CD4-positive, CD25-positive, alpha-beta regulatory T cell (primary cell): ENCODE results near the gene OXA1L. TPM values are rescaled to one million over a fixed set of nuclear protein-coding genes. Genes with fewer than 3 reads are reported as not detected.
A peak's percentile ranks its signal among the peaks of the same experiment; 100 is the strongest.

ENCODE experiments used
- ATAC-seq, 2 donors: fragments of 150-1000 bp; cut with Tn5 transposase; one replicate each; pipeline ENCODE4 v1.10.0; 2021; ENCODE audit warnings: low read depth in 2 of 2, moderate number of reproducible peaks in 2 of 2, moderate library complexity in 1 of 2
- DNase-seq, 3 donors: peaks; one replicate each; pipeline versions ENCODE4 v3.0.0 to v3.0.0-alpha.2; 2012 to 2022; ENCODE audit warnings: mixed read lengths in 1 of 3
- H3K27ac ChIP-seq: one replicate; pipeline ENCODE4 v1.7.0; 2013; ENCODE audit warnings: mild to moderate bottlenecking, low read length; ENCODE audit not compliant: insufficient read depth, poor library complexity, severe bottlenecking
- H3K27me3 ChIP-seq: one replicate; pipeline ENCODE4 v1.7.0; 2013; ENCODE audit warnings: low read length; ENCODE audit not compliant: control insufficient read depth, insufficient read depth
- H3K36me3 ChIP-seq: one replicate; pipeline ENCODE4 v1.7.0; 2013; ENCODE audit warnings: mild to moderate bottlenecking, low read length, moderate library complexity; ENCODE audit not compliant: control insufficient read depth, insufficient read depth
- H3K4me1 ChIP-seq: 2 replicates; pipeline ENCODE4 v1.7.0; 2013; ENCODE audit warnings: mild to moderate bottlenecking, low read length; ENCODE audit not compliant: insufficient read depth, control insufficient read depth, poor library complexity, severe bottlenecking
- H3K4me3 ChIP-seq: one replicate; pipeline ENCODE4 v1.7.0; 2013; ENCODE audit warnings: low read depth, mild to moderate bottlenecking, low read length, moderate library complexity
- H3K9me3 ChIP-seq, 2 experiments: 1 replicate in 1 of 2; 2 replicates in 1 of 2; pipeline ENCODE4 v1.7.0; 2013; ENCODE audit warnings: low read length in 2 of 2, mild to moderate bottlenecking in 1 of 2, moderate library complexity in 1 of 2; ENCODE audit not compliant: control insufficient read depth in 2 of 2
- H3K27ac Mint-ChIP-seq, 3 donors: one replicate each; pipeline ENCODE4 v1.8.0; 2020 to 2022; ENCODE audit warnings: mild to moderate bottlenecking in 3 of 3, mixed read lengths in 3 of 3, moderate library complexity in 2 of 3
- H3K27me3 Mint-ChIP-seq: one replicate; pipeline ENCODE4 v1.8.0; 2022; ENCODE audit warnings: mild to moderate bottlenecking, mixed read lengths
- H3K36me3 Mint-ChIP-seq: one replicate; pipeline ENCODE4 v1.8.0; 2020; ENCODE audit warnings: mixed read lengths
- H3K4me1 Mint-ChIP-seq, 4 donors: one replicate each; pipeline ENCODE4 v1.8.0; 2020 to 2022; ENCODE audit warnings: mixed read lengths in 4 of 4, mild to moderate bottlenecking in 1 of 4
- H3K4me3 Mint-ChIP-seq, 4 donors: one replicate each; pipeline ENCODE4 v1.8.0; 2020 to 2022; ENCODE audit warnings: mild to moderate bottlenecking in 4 of 4, mixed read lengths in 4 of 4, moderate library complexity in 3 of 4
- H3K9me3 Mint-ChIP-seq, 7 donors: one replicate each; pipeline ENCODE4 v1.8.0; 2020 to 2022; ENCODE audit warnings: mixed read lengths in 7 of 7, mild to moderate bottlenecking in 3 of 7, moderate library complexity in 2 of 7
- polyA plus RNA-seq, 4 donors: library from polyadenylated mRNA; unstranded; fragments of 300-500 nt; fragmentation: Illumina TruSeq; gene quantifications; one replicate each; pipeline ENCODE4 v1.2.3, GENCODE V29; 2021
- total RNA-seq: library from RNA; stranded (reverse); gene quantifications from one replicate; pipeline ENCODE4 v1.2.3, GENCODE V29; 2022

The OXA1L gene
- total and polyA plus RNA-seq, 5 donors from 2014 or later, result 62.6 to 155 (median 83.2) TPM

DNA sequence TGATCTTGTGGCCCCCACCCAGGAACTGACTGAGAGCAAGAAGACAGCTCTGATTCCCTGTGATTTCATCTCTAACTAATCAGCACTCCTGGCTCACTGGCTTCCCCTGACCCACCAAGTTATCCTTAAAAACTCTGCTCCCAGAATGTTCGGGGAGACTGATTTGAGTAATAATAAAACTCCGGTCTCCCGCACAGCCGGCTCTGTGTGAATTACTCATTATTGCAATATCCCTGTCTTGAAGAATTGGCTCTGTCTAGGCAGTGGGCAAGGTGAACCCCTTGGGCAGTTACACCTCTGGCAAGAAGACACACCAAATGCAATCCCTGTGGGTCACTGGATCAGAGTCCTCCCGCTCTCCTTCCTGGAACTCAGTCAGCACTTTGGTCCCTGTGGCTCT is 27.5 kb downstream of the OXA1L start:
- Histone ChIP-seq H3K36me3 (no peaks in the 10 kb centered on the region), H3K27ac (no peak overlapping the region), H3K4me3 (no peak overlapping the region), H3K27me3 (peaks cover 9% of the 10 kb centered on the region), H3K9me3 (no peaks in the 10 kb centered on the region), H3K4me1 (no peaks in the 10 kb centered on the region)
- Mint-ChIP-seq H3K4me1 (no peaks in the 10 kb centered on the region), H3K4me3 (no peak overlapping the region), H3K27ac (no peak overlapping the region), H3K36me3 (no peaks in the 10 kb centered on the region), H3K9me3 (no peaks in the 10 kb centered on the region), H3K27me3 (peaks cover 38% of the 10 kb centered on the region)
- no peak for DNase-seq
- no peak for ATAC-seq

DNA sequence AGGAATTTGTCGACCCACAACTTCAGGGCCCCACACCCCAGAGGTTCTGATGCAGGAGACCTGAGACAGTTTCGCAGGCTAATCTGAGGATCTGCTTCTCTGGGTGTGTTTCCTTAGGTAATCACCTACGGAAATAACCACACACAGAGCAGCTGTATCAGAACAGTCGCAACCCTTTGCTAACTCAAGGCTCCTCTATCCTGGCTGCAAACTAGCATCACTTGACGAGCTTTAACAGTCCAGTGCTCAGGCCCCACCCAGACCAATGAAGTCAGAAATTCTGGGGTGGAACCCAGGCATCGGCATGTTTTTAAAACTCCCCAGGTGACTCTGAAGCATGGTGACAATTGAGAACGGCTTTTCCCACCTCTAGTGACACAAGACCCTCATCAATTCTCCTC is 28.1 kb downstream of the OXA1L start:
- Histone ChIP-seq H3K4me1 (no peaks in the 10 kb centered on the region), H3K27me3 (peaks cover 11% of the 10 kb centered on the region), H3K9me3 (no peaks in the 10 kb centered on the region), H3K4me3 (no peak overlapping the region), H3K27ac (no peak overlapping the region), H3K36me3 (no peaks in the 10 kb centered on the region)
- peak in 1 of 2 donors; percentile 24 for ATAC-seq
- peaks cover 38% of the 10 kb centered on the region for H3K27me3 Mint-ChIP-seq
- no peak for DNase-seq
- H3K36me3 Mint-ChIP-seq, result no peaks in the 10 kb centered on the region
- no peaks in the 10 kb centered on the region for H3K4me1 Mint-ChIP-seq
- H3K4me3 Mint-ChIP-seq, result no peak overlapping the region
- H3K27ac Mint-ChIP-seq, result no peak overlapping the region
- no peaks in the 10 kb centered on the region for H3K9me3 Mint-ChIP-seq

DNA sequence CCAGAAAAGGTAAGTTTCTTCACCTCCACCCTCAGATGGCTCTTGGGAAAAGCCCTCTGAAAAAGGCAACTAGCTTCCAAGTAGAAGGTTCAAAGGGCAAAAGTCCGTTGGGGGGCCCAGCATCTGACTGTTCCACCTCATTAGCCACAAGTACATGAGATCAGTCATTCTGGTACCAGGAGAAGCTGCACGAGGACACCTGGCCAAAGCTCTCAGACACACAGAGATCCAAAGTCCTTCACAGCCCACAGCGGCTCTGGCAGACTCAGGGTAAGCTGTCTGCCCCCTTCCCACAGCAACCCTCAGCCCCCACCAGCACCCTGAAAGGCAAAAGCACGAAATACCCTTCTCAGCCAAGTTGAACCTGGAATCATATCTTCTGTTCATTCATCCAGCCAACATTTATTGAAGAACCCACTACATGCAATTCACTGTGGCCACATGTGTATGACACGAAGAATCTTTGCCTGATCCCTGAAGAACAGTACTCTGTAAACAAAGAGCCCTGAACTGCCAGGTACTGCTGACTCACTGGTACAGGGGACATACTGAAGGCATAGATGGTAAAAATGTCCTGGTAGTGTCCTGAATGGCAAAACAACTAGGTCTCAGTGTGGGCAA is 29.7 kb downstream of the OXA1L start:
- Mint-ChIP-seq H3K36me3 (no peaks in the 10 kb centered on the region), H3K9me3 (no peaks in the 10 kb centered on the region), H3K27ac (no peak overlapping the region), H3K4me3 (no peak overlapping the region), H3K4me1 (no peaks in the 10 kb centered on the region), H3K27me3 (peaks cover 40% of the 10 kb centered on the region)
- no peak overlapping the region for H3K27ac ChIP-seq
- H3K27me3 ChIP-seq, result peaks cover 18% of the 10 kb centered on the region
- no peaks in the 10 kb centered on the region for H3K36me3 ChIP-seq
- no peaks in the 10 kb centered on the region for H3K4me1 ChIP-seq
- H3K9me3 ChIP-seq, result no peaks in the 10 kb centered on the region
- DNase-seq (no peak), ATAC-seq (no peak)
- H3K4me3 ChIP-seq, result no peak overlapping the region

DNA sequence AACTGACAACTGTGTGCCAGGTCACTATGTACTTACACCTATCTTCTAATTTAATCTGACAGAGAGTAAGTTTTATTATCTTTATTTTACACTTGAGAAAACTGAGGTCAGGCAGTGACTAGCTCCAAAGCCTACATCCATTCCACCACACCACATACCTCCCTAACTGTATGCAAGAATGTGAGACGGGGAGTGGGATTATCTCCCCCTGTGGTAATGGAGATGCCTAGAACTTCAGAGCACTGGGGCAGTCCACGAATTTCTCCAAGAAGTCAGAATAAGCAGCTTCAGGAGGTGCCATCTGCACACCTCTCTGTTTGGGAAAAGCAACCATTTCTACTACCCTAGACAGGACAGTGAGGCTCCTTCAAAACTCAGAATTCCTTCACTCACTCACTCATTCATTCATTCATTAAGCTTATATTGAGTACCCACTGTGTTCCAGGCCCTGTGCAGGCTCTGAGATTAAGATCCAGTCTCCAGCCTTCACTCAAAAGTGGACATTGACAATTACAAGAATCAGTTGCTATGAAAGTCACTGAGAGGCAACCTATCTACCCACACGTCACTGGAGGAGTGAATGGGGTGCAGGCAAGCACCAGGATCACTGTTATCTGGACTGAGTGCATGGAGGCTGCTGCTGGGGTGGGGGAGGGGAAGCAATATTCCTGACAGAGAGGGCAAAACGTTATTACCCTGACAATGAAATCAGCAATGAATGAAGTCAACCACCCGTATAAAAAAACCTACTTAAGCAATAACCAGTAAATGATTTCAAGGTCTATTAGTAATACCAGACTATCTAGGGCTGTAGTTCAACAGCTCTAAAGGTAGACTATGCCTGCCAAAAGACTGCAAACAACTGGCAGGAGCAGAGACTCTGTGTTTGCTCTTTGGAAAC is 30.8 kb downstream of the OXA1L start:
- Histone ChIP-seq H3K36me3 (no peaks in the 10 kb centered on the region), H3K4me3 (no peak overlapping the region), H3K9me3 (no peaks in the 10 kb centered on the region), H3K27me3 (peaks cover 18% of the 10 kb centered on the region), H3K27ac (no peak overlapping the region), H3K4me1 (no peaks in the 10 kb centered on the region)
- no peak overlapping the region for H3K27ac Mint-ChIP-seq
- no peaks in the 10 kb centered on the region for H3K9me3 Mint-ChIP-seq
- ATAC-seq (no peak), DNase-seq (no peak)
- no peaks in the 10 kb centered on the region for H3K36me3 Mint-ChIP-seq
- peaks cover 38% of the 10 kb centered on the region for H3K27me3 Mint-ChIP-seq
- no peaks in the 10 kb centered on the region for H3K4me1 Mint-ChIP-seq
- H3K4me3 Mint-ChIP-seq, result no peak overlapping the region

DNA sequence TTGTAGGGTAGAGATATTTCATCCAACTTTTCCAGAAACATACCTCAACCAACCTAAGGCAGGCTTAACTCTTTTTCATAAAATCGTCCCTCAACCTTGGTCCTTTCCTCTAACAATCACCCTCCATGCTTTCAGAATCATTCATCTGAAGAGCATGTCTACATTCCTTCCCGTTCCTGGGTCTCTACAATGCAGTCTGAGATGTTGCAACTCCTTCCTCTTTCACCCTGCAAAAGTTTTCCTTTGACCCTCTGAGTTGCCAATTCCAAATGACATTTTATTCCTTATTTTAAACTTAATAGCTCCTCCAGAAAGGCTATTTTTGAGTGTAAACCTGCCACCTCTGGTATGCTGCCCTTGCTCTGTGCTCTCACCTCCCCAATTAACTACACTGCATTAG is 32.0 kb downstream of the OXA1L start:
- H3K4me1 Mint-ChIP-seq, result no peaks in the 10 kb centered on the region
- Histone ChIP-seq H3K27ac (no peak overlapping the region), H3K36me3 (no peaks in the 10 kb centered on the region), H3K9me3 (no peaks in the 10 kb centered on the region), H3K4me1 (no peaks in the 10 kb centered on the region), H3K27me3 (peaks cover 18% of the 10 kb centered on the region), H3K4me3 (no peak overlapping the region)
- peaks cover 36% of the 10 kb centered on the region for H3K27me3 Mint-ChIP-seq
- H3K4me3 Mint-ChIP-seq, result no peak overlapping the region
- no peaks in the 10 kb centered on the region for H3K36me3 Mint-ChIP-seq
- ATAC-seq (no peak), DNase-seq (no peak)
- no peak overlapping the region for H3K27ac Mint-ChIP-seq
- H3K9me3 Mint-ChIP-seq, result no peaks in the 10 kb centered on the region

DNA sequence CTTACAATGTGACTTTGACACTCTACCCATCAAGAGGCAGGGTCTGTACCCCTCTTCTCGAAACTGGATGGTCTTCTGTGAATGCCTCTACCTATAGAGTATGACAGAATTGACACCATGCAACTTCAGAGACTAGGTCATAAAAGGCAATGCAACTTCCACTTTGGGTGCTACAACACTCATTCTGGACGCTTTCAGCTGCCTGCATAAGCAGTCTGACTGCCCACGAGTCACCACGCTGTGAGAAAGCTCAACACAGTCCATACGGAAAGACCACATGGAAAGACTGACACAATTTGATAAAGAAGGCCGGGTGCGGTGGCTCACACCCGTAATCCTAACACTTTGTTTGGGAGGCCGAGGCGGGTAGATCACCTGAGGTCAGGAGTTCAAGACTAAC is 33.9 kb downstream of the OXA1L start:
- H3K27me3 Mint-ChIP-seq, result peaks cover 36% of the 10 kb centered on the region
- H3K27me3 ChIP-seq, result peaks cover 18% of the 10 kb centered on the region
- no peaks in the 10 kb centered on the region for H3K36me3 ChIP-seq
- no peaks in the 10 kb centered on the region for H3K4me1 Mint-ChIP-seq
- H3K36me3 Mint-ChIP-seq, result no peaks in the 10 kb centered on the region
- no peak overlapping the region for H3K4me3 ChIP-seq
- H3K9me3 ChIP-seq, result no peaks in the 10 kb centered on the region
- no peak for DNase-seq
- no peaks in the 10 kb centered on the region for H3K4me1 ChIP-seq
- H3K27ac Mint-ChIP-seq, result no peak overlapping the region
- no peak for ATAC-seq
- H3K4me3 Mint-ChIP-seq, result no peak overlapping the region
- H3K27ac ChIP-seq, result no peak overlapping the region
- H3K9me3 Mint-ChIP-seq, result no peaks in the 10 kb centered on the region

DNA sequence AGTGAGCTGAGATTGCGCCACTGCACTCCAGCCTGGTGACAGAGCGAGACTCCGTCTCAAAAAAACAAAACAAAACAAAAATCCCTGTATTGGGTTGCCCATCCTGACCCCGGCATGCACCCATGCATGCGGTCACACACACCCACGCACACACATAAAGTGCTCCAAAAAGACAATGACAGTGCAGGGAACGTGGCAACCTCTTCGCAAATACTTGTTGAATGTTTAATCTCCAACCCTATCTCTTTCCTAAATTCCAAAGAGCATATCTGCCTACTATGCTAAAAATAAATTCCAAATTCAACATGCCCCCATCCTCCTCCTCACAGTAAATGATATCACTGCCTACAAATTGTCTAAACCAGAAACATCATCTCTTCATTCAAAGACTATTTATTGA is 35.2 kb downstream of the OXA1L start:
- Mint-ChIP-seq H3K27me3 (peaks cover 27% of the 10 kb centered on the region), H3K36me3 (no peaks in the 10 kb centered on the region), H3K4me3 (no peak overlapping the region), H3K4me1 (no peaks in the 10 kb centered on the region), H3K9me3 (no peaks in the 10 kb centered on the region), H3K27ac (no peak overlapping the region)
- H3K9me3 ChIP-seq, result no peaks in the 10 kb centered on the region
- no peaks in the 10 kb centered on the region for H3K4me1 ChIP-seq
- H3K27ac ChIP-seq, result no peak overlapping the region
- no peak overlapping the region for H3K4me3 ChIP-seq
- DNase-seq, result no peak
- no peaks in the 10 kb centered on the region for H3K36me3 ChIP-seq
- no peak for ATAC-seq
- peaks cover 18% of the 10 kb centered on the region for H3K27me3 ChIP-seq
